DMS 273 treated with DMSO at 0.1 percent for 48 hours (cell line): ENCODE measurements around the gene MT3.
A peak's percentile ranks its signal among the peaks of the same experiment; 100 is the strongest.
"Not testable (repeated sequence)": the region's sequence is repeated elsewhere in the genome, so short reads cannot be mapped to it uniquely, and the experiment has no call there.

ENCODE experiments used
- DNase-seq: peaks from one replicate; lab custom pipeline; 2025; lab: John Stamatoyannopoulos, UW

MT3 gene

GRCh38 chr16:56580391-56581048, 8.8 kb upstream of the MT3 start:
- DNase-seq: no peak

- DNase-seq: not testable (repeated sequence)
Observed at GRCh38 chr16:56582911-56583310, 6.4 kb upstream of the MT3 start.

- no peak for DNase-seq
Observed at GRCh38 chr16:56583351-56584168, 5.8 kb upstream of the MT3 start.

- no peak for DNase-seq
Observed at GRCh38 chr16:56584276-56584675, 5.1 kb upstream of the MT3 start.

- no peak for DNase-seq
Observed at GRCh38 chr16:56588781-56589140, 567 bp upstream of the MT3 start.

- DNase-seq: no peak
Observed at GRCh38 chr16:56591377-56592060, 2.2 kb downstream of the MT3 start.

- DNase-seq: no peak
Observed at GRCh38 chr16:56593573-56594291, 4.4 kb downstream of the MT3 start.

GRCh38 chr16:56594292-56594619, 4.9 kb downstream of the MT3 start:
- no peak for DNase-seq

- DNase-seq: no peak
Observed at GRCh38 chr16:56600398-56600999, 11.2 kb downstream of the MT3 start.

- no peak for DNase-seq
Observed at GRCh38 chr16:56601325-56601724, 12.0 kb downstream of the MT3 start.

GRCh38 chr16:56603589-56603988, 14.3 kb downstream of the MT3 start:
- DNase-seq: peak; percentile 22

GRCh38 chr16:56604966-56605365, 15.6 kb downstream of the MT3 start:
- no peak for DNase-seq

- no peak for DNase-seq
Observed at GRCh38 chr16:56605475-56605874, 16.1 kb downstream of the MT3 start.

- no peak for DNase-seq
Observed at GRCh38 chr16:56606071-56606475, 16.7 kb downstream of the MT3 start.

GRCh38 chr16:56606476-56607108, 17.3 kb downstream of the MT3 start:
- DNase-seq: no peak

- no peak for DNase-seq
Observed at GRCh38 chr16:56607109-56607618, 17.8 kb downstream of the MT3 start.

GRCh38 chr16:56607675-56608042, 18.3 kb downstream of the MT3 start:
- no peak for DNase-seq

- DNase-seq: peak; percentile 91
Observed at GRCh38 chr16:56608043-56608875, 18.9 kb downstream of the MT3 start, which contains the start of gene MT2A. MT2A (plus strand) TSS chr16:56608584; CDS start chr16:56608656, 72 bp downstream.

- DNase-seq: no peak
Observed at GRCh38 chr16:56608876-56609462, 19.6 kb downstream of the MT3 start.

GRCh38 chr16:56609463-56609921, 20.2 kb downstream of the MT3 start:
- peak; percentile 27 for DNase-seq
